Middle frontal gyrus (tissue), 1 donor: Measurements from ENCODE around the gene ELOB.

ENCODE experiments used
- DNase-seq: peaks from one replicate; pipeline ENCODE4 v3.0.0-alpha.2; 2015; ENCODE audit warnings: low spot score; ENCODE audit errors: extremely low spot score

The ELOB gene

GRCh38 chr16:2783581-2784357, 6.7 kb upstream of the ELOB start:
- DNase-seq = no peak

DNA sequence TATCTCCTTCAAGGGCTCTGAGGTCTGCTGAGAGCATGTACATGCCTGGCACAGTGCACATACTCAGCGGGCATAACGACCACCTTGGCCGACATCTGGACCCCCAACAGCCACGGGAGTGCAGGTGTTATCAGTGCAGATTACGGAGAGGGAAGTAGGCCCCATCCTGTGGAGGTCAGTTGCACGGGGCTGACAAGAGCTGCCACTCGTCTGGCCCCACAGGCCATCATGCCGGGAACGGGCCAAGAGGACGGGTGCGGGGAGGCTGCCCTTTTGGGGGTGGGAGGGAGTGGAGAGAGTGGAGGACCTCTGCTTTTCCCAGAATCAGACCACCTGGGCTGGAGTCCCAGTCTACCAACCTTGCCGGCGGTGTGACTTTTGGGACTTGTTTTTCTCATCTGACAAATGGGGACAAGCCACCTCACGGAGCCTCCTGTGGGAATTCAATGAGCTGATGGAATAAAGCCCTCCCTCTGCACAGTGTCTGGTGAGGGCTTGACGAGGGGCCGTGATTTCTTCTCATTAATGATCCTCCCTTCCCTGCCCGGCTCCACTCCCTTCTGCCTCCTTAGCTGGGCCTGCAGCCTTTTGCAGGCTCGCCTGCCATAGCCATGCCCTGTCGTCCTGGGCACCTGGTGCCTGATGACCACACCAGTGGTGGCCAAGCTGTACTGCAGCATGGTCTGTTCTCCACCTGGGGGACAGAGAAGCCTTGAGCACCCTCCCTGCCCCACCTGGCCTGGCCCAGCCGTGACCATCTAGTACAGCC, 5.7 kb upstream of the ELOB start:
- DNase-seq = no peak

- DNase-seq = no peak
Observed at GRCh38 chr16:2779978-2780898, 3.2 kb upstream of the ELOB start.

DNA sequence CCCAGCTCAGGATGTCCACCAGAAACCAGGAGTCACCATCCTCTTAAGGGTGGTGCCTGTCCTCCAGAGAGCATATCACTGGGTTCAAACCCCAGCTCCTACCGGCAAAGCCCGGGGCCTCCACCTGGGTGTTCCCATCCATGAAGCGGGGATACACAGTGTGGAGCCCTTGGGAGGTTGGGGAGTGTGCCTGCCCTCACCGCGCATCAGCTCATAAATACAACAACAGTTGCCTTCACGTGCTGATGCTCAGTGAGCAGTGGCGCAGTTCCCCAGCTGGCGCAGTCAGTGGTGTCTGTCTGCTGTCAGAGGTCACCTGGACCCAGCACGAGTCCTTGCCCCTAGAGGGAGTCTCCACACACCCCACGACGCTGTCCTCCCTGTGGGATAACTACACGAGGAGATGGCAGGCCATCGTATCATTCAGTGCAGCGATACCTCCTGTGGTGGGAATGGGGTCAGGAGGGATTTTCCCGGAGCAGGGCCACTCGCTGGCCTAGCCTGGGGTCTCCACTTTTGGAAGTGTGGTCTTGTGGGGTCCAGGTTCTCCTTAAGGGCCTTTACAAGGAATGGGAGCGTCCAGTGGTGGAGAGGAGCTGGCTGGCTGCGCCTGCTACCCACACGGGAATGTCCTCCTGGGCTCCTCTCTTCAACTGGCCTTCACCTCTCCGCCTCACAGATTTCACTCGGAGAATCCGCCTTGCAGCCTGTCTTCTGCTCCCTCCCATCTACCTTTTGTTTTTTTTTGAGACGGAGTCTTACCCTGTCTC, 2.3 kb upstream of the ELOB start:
- DNase-seq = no peak

- no peak for DNase-seq
Observed at GRCh38 chr16:2778630-2778958, 1.5 kb upstream of the ELOB start.

- no peak for DNase-seq
Observed at GRCh38 chr16:2777903-2778629, 986 bp upstream of the ELOB start.

GRCh38 chr16:2776500-2777139, 460 bp downstream of the ELOB start:
- no peak for DNase-seq

- DNase-seq = no peak
Observed at GRCh38 chr16:2775765-2776499, 1.1 kb downstream of the ELOB start.

DNA sequence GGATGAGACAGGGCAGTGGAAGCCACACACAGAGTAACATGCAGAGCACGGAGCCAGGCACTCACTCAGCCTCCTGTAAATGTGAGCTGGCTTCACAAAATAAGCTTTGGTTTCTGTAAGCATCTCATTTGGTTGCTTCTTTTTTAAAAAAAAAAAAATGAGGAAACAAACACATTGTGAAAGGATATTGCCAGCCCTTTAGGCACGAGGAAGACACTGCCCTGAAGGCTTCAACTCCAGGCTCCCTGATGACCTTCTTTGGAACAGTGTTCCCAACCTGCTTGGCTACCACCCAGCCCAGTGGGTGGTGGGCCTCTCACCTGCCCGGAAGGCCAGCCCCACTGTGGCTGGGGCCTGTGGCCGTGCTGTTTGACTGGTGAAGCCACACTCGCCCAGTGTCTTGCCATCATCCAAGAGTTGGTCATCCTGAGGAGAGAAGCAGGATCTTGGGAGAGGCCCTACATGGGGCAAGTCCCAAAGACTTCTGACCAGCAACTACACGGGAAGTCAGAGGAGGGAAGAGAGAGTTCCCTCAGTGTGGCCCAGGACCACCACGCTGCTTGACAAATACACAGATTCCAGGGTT, 1.9 kb downstream of the ELOB start:
- DNase-seq = no peak

- no peak for DNase-seq
Observed at GRCh38 chr16:2774161-2774891, 2.8 kb downstream of the ELOB start.

- DNase-seq = no peak
Observed at GRCh38 chr16:2773188-2773968, 3.7 kb downstream of the ELOB start.

GRCh38 chr16:2771496-2772402, 5.3 kb downstream of the ELOB start:
- DNase-seq = no peak

- no peak for DNase-seq
Observed at GRCh38 chr16:2770057-2770951, 6.8 kb downstream of the ELOB start.

GRCh38 chr16:2769675-2770056, 7.4 kb downstream of the ELOB start:
- DNase-seq = no peak

- DNase-seq = no peak
Observed at GRCh38 chr16:2769100-2769529, 8.0 kb downstream of the ELOB start.
